CD14-positive monocyte (primary cell): ENCODE measurements around the gene ACBD5. TPM values are rescaled to one million over a fixed set of nuclear protein-coding genes. Genes with fewer than 3 reads are reported as not detected.

Experiments used
- DNase-seq, 3 donors: peaks; one replicate each; pipeline ENCODE4 v3.0.0-alpha.2; 2011 to 2022
- H2AFZ ChIP-seq: 2 replicates; pipeline ENCODE4 v1.6.0; 2012; ENCODE audit warnings: mild to moderate bottlenecking, low read depth, low read length, inconsistent platforms; ENCODE audit not compliant: insufficient read depth, poor library complexity, severe bottlenecking
- H3K27ac ChIP-seq, 2 donors: 1 replicate in 1 of 2; 2 replicates in 1 of 2; pipeline ENCODE4 v1.5.1; 2012 to 2013; ENCODE audit warnings: low read length in 2 of 2, control low read depth in 1 of 2, inconsistent platforms in 1 of 2, low read depth in 1 of 2, mild to moderate bottlenecking in 1 of 2
- H3K27me3 ChIP-seq, 2 donors: one replicate each; pipeline versions ENCODE4 v1.6.0 to v1.6.1; 2011 to 2013; ENCODE audit warnings: low read length in 2 of 2; ENCODE audit not compliant: control insufficient read depth in 2 of 2, insufficient read depth in 2 of 2
- H3K36me3 ChIP-seq, 2 donors: replicated peaks in 1 of 2; 1 replicate in 1 of 2; 2 replicates in 1 of 2; pipeline versions ENCODE4 v1.5.1 to v1.6.1; 2012 to 2013; ENCODE audit warnings: low read length in 2 of 2, control low read depth in 1 of 2, inconsistent platforms in 1 of 2, mild to moderate bottlenecking in 1 of 2; ENCODE audit not compliant: insufficient read depth in 2 of 2, control insufficient read depth in 1 of 2
- H3K4me1 ChIP-seq, 2 donors: 1 replicate in 1 of 2; 2 replicates in 1 of 2; pipeline versions ENCODE4 v1.5.1 to v1.6.1; 2012 to 2013; ENCODE audit warnings: low read length in 2 of 2, control low read depth in 1 of 2, inconsistent platforms in 1 of 2, mild to moderate bottlenecking in 1 of 2, moderate library complexity in 1 of 2; ENCODE audit not compliant: insufficient read depth in 2 of 2, control insufficient read depth in 1 of 2
- H3K4me2 ChIP-seq: replicated peaks from 2 replicates; pipeline ENCODE3; 2012; ENCODE audit warnings: low read length, moderate library complexity, mild to moderate bottlenecking; ENCODE audit not compliant: poor library complexity, severe bottlenecking; ENCODE audit errors: extremely low read depth
- H3K4me3 ChIP-seq, 3 experiments: fragments of 200-600 bp in 1 of 3; sonication (generic) in 1 of 3; replicated peaks in 1 of 3; 1 replicate in 2 of 3; 2 replicates in 1 of 3; pipeline ENCODE4 v1.5.1; 2011 to 2013; ENCODE audit warnings: low read length in 3 of 3, mild to moderate bottlenecking in 3 of 3, control low read depth in 2 of 3, low read depth in 2 of 3, inconsistent platforms in 1 of 3, moderate library complexity in 1 of 3
- H3K79me2 ChIP-seq: 2 replicates; pipeline ENCODE4 v1.6.0; 2012; ENCODE audit warnings: mild to moderate bottlenecking, control low read depth, inconsistent platforms, low read length, moderate library complexity; ENCODE audit not compliant: insufficient read depth
- H3K9ac ChIP-seq: 2 replicates; pipeline ENCODE4 v1.6.0; 2017; ENCODE audit warnings: low read length, mild to moderate bottlenecking; ENCODE audit not compliant: insufficient read depth, poor library complexity, severe bottlenecking
- H3K9me3 ChIP-seq, 2 donors: replicated peaks in 1 of 2; 1 replicate in 1 of 2; 2 replicates in 1 of 2; pipeline versions ENCODE4 v1.5.1 to v1.6.1; 2012 to 2013; ENCODE audit warnings: low read length in 2 of 2, control low read depth in 1 of 2; ENCODE audit not compliant: control insufficient read depth in 1 of 2, insufficient read depth in 1 of 2
- H4K20me1 ChIP-seq: 2 replicates; pipeline ENCODE4 v1.6.0; 2012; ENCODE audit warnings: mild to moderate bottlenecking, low read length, control low read depth, moderate library complexity; ENCODE audit not compliant: insufficient read depth
- H3K27ac Mint-ChIP-seq, 7 donors: one replicate each; pipeline ENCODE4 v1.8.0; 2020; ENCODE audit warnings: mild to moderate bottlenecking in 7 of 7, mixed read lengths in 7 of 7, moderate library complexity in 6 of 7, inconsistent platforms in 2 of 7
- H3K27me3 Mint-ChIP-seq, 3 donors: one replicate each; pipeline ENCODE4 v1.8.0; 2021 to 2022; ENCODE audit warnings: low read depth in 3 of 3, mild to moderate bottlenecking in 3 of 3, mixed read lengths in 3 of 3, moderate library complexity in 3 of 3, inconsistent platforms in 1 of 3
- H3K36me3 Mint-ChIP-seq, 2 donors: one replicate each; pipeline ENCODE4 v1.8.0; 2020; ENCODE audit warnings: mixed read lengths in 2 of 2, inconsistent platforms in 1 of 2, mild to moderate bottlenecking in 1 of 2
- H3K4me1 Mint-ChIP-seq: one replicate; pipeline ENCODE4 v1.8.0; 2020; ENCODE audit warnings: mild to moderate bottlenecking, mixed read lengths
- H3K4me3 Mint-ChIP-seq, 2 donors: one replicate each; pipeline ENCODE4 v1.8.0; 2020; ENCODE audit warnings: mild to moderate bottlenecking in 2 of 2, mixed read lengths in 2 of 2, moderate library complexity in 1 of 2
- H3K9me3 Mint-ChIP-seq, 7 donors: one replicate each; pipeline ENCODE4 v1.8.0; 2020 to 2022; ENCODE audit warnings: mixed read lengths in 7 of 7, mild to moderate bottlenecking in 6 of 7, moderate library complexity in 6 of 7, inconsistent platforms in 2 of 7
- CTCF ChIP-seq: fragments of 200-600 bp; IDR thresholded peaks from one replicate; pipeline ENCODE4 v1.8.0; 2022; ENCODE audit warnings: antibody characterized with exemption, mild to moderate bottlenecking
- WGBS: methylation state at CpG from one replicate; pipeline ENCODE4 v1.1.5; 2013; ENCODE audit warnings: missing lambda C conversion rate; ENCODE audit not compliant: insufficient coverage; 5-methylcytosine and 5-hydroxymethylcytosine counted together
- intact Hi-C, 2 donors: fragments of 100-400 bp; cut with micrococcal nuclease; formaldehyde crosslinking; loops; one replicate each; pipeline versions ENCODE4 v1.15.0 to v1.15.1; 2023
- polyA plus RNA-seq, 3 donors: library from polyadenylated mRNA; depleted of rRNA in 1 of 3; unstranded in 2 of 3; stranded (reverse) in 1 of 3; fragments of 300-500 nt in 2 of 3; fragments of >200 nt in 1 of 3; fragmentation: Illumina TruSeq in 2 of 3; gene quantifications; 1 replicate in 2 of 3; 2 replicates in 1 of 3; pipeline ENCODE4 v1.2.3, GENCODE V29; 2012 to 2021

ACBD5 gene
- polyA plus RNA-seq, 3 donors, result 13.6 to 17.5 (median 15.5) TPM

GRCh38 chr10:27188897-27189296, 51.7 kb downstream of the ACBD5 start:
- Histone ChIP-seq H4K20me1 (no peaks in the 10 kb centered on the region), H3K27ac (no peak overlapping the region), H3K4me2 (no peak overlapping the region), H3K4me3 (no peak overlapping the region), H3K9me3 (no peaks in the 10 kb centered on the region), H3K9ac (no peak overlapping the region), H3K36me3 (peaks cover 21 to 49% of the 10 kb centered on the region in 2 donors), H3K4me1 (no peaks in the 10 kb centered on the region), H3K27me3 (no peaks in the 10 kb centered on the region), H3K79me2 (no peaks in the 10 kb centered on the region), H2AFZ (no peak overlapping the region)
- no peak for TF ChIP-seq CTCF
- Mint-ChIP-seq H3K27ac (peak overlapping the region in 2 of 7 donors; percentile 50 to 58), H3K9me3 (no peaks in the 10 kb centered on the region), H3K4me3 (no peak overlapping the region), H3K27me3 (no peaks in the 10 kb centered on the region), H3K36me3 (peaks cover 27 to 45% of the 10 kb centered on the region in 2 donors), H3K4me1 (no peaks in the 10 kb centered on the region)
- intact Hi-C loops, result no loop called here
- WGBS, result 88% methylated on average over 1 of the region's 4 CpGs
- DNase-seq, result no peak

GRCh38 chr10:27188259-27188658, 52.3 kb downstream of the ACBD5 start:
- Mint-ChIP-seq H3K27ac (no peak overlapping the region), H3K9me3 (no peaks in the 10 kb centered on the region), H3K27me3 (no peaks in the 10 kb centered on the region), H3K4me1 (no peaks in the 10 kb centered on the region), H3K4me3 (no peak overlapping the region), H3K36me3 (peaks cover 28 to 50% of the 10 kb centered on the region in 2 donors)
- Histone ChIP-seq H4K20me1 (no peaks in the 10 kb centered on the region), H3K27me3 (no peaks in the 10 kb centered on the region), H3K36me3 (peaks cover 26 to 56% of the 10 kb centered on the region in 2 donors), H3K9me3 (no peaks in the 10 kb centered on the region), H3K79me2 (no peaks in the 10 kb centered on the region), H3K9ac (no peak overlapping the region), H3K4me3 (no peak overlapping the region), H3K27ac (no peak overlapping the region), H2AFZ (no peak overlapping the region), H3K4me1 (no peaks in the 10 kb centered on the region), H3K4me2 (no peak overlapping the region)
- no CpG with 5 or more reads among the region's 1 CpG for WGBS
- intact Hi-C loops, result no loop called here
- TF ChIP-seq CTCF, result no peak
- DNase-seq, result no peak
